ENCODE data around the gene CACNB4. TPM values are rescaled to one million over a fixed set of nuclear protein-coding genes. Genes with fewer than 3 reads are reported as not detected.

The CACNB4 gene
- total and polyA plus RNA-seq, 2 of the 4 experiments (the other 2 are of a cell fraction) = 0.12 to 0.36 TPM

GRCh38 chr2:151984424-151985083 lies 114.3 kb downstream of the CACNB4 start:
- ATAC-seq (ENCODE audit: low read depth) = no peak
- Histone ChIP-seq H4K8ac (ENCODE audit: low read depth in 2 of 2, low read length in 2 of 2) (no peak overlapping the region), H3K4me1 (ENCODE audit: control insufficient read depth, insufficient read depth, low read length) (no peaks in the 10 kb centered on the region), H3K9me3 (ENCODE audit: control insufficient read depth, insufficient read depth, low read length) (no peaks in the 10 kb centered on the region), H2BK120ac (ENCODE audit: low read depth, low read length) (no peak overlapping the region), H2BK20ac (ENCODE audit: low read depth, low read length) (no peak overlapping the region), H3K9ac (ENCODE audit: low read depth, low read length) (no peak overlapping the region), H3K27ac (ENCODE audit: insufficient read depth, low read length) (no peak overlapping the region), H2AK5ac (ENCODE audit: low read depth, low read length) (no peak overlapping the region), H3K79me1 (ENCODE audit: low read depth in 1 of 2, low read length in 2 of 2) (no peaks in the 10 kb centered on the region), H4K5ac (ENCODE audit: low read depth, low read length) (no peak overlapping the region), H2AK9ac (replicated peaks; ENCODE audit: low read depth, low read length, poor library complexity) (no peak overlapping the region), H3K56ac (ENCODE audit: extremely low read depth, insufficient read depth, low read length) (no peak overlapping the region), H4K20me1 (ENCODE audit: insufficient read depth, low read length) (no peaks in the 10 kb centered on the region), H3K14ac (replicated peaks; ENCODE audit: low read depth, low read length) (no peak overlapping the region), H3K4me2 (ENCODE audit: low read depth, low read length) (no peak overlapping the region), H3K9me1 (ENCODE audit: insufficient read depth, low read length) (no peaks in the 10 kb centered on the region), H2BK5ac (ENCODE audit: low read depth, low read length, poor library complexity, severe bottlenecking) (no peak overlapping the region), H3K36me3 (ENCODE audit: control insufficient read depth, insufficient read depth, low read length) (no peaks in the 10 kb centered on the region), H2AFZ (replicated peaks; ENCODE audit: low read length, poor library complexity) (no peak overlapping the region), H3K4me3 (ENCODE audit: insufficient read depth, low read depth, low read length) (no peak overlapping the region), H3K27me3 (ENCODE audit: control insufficient read depth, insufficient read depth, low read length) (peaks cover 2% of the 10 kb centered on the region; the same call in 1 of the 2 replicates), H3K23ac (ENCODE audit: low read depth, low read length) (no peak overlapping the region), H3K18ac (ENCODE audit: low read depth, low read length) (no peak overlapping the region), H3K4ac (ENCODE audit: low read depth, low read length) (no peak overlapping the region), H4K91ac (ENCODE audit: insufficient read depth, low read depth, low read length) (no peak overlapping the region), H2BK15ac (ENCODE audit: low read depth, low read length) (no peak overlapping the region)
- intact Hi-C loops (cut with micrococcal nuclease) (no loop called here), dilution Hi-C loops (cut with HindIII; ENCODE audit: low sequenced_read_pairs, unreplicated experiment) (no loop called here), in situ Hi-C loops (cut with MboI; ENCODE audit: low sequenced_read_pairs) (no loop called here)
- POLR2A ChIA-PET (ENCODE audit: unreplicated experiment) = no interaction called here
- BruUV-seq (replicated peaks) = no TSS peak
- CTCF ChIA-PET = no interaction called here
- no peak for TF ChIP-seq RAD21 (IDR thresholded peaks at IDR 0.05; ENCODE audit: low read length)
- no peak for TF ChIP-seq MAFK (IDR thresholded peaks at IDR 0.05; ENCODE audit: low read depth, low read length)
- TF ChIP-seq MXI1 (IDR thresholded peaks at IDR 0.05; ENCODE audit: borderline replicate concordance, low read depth, low read length) = no peak
- no peak for TF ChIP-seq CHD1 (IDR thresholded peaks at IDR 0.05; ENCODE audit: low read depth, low read length)
- TF ChIP-seq USF2 (IDR thresholded peaks at IDR 0.05; ENCODE audit: low read depth, low read length) = no peak
- DNase-seq = no peak
- WGBS, 2 experiments (ENCODE audit: extremely low coverage in 2 of 2, insufficient read length in 1 of 2) = 100% methylated on average over 1 of the region's 2 CpGs; no CpG with 5 or more reads in 1 of the 2 experiments
